Ovary (tissue), 3 donors: ENCODE results near the gene PLOD1.
"Not testable (repeated sequence)": the region's sequence is repeated elsewhere in the genome, so short reads cannot be mapped to it uniquely, and the experiment has no call there.

Source experiments
- EP300 ChIP-seq: sonication (generic); formaldehyde crosslinking; IDR thresholded peaks from one replicate; pipeline ENCODE4 v1.6.1; 2017; ENCODE audit warnings: antibody characterized with exemption
- POLR2A ChIP-seq: fragments of 450-650 bp; IDR thresholded peaks from one replicate; pipeline ENCODE4 v1.6.1; 2017; ENCODE audit warnings: antibody characterized with exemption, mild to moderate bottlenecking, moderate library complexity
- TF ChIP-seq, protein P1 (sequence below), 3 donors: fragments of 450-650 bp in 2 of 3; fragments of 200-600 bp in 1 of 3; IDR thresholded peaks; one replicate each; pipeline versions ENCODE4 v1.5.1 to v1.8.0; 2016 to 2022; ENCODE audit warnings: antibody characterized with exemption in 3 of 3, mild to moderate bottlenecking in 1 of 3
- donor health status: DM: no; HTN: no; CAD: no.

DNA sequence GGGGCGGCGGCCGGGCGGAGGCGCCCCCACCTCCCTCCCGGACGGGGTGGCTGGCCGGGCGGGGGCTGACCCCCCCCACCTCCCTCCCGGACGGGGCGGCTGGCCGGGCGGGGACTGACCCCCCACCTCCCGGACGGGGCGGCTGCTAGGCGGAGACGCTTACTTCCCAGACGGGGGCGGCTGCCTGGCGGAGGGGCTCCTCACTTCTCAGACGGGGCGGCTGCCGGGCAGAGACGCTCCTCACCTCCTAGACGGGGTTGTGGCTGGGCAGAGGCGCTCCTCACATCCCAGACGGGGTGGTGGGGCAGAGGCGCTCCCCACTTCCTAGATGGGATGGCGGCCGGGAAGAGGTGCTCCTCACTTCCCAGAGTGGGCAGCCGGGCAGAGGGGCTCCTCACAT lies 73.8 kb downstream of the PLOD1 start:
- TF ChIP-seq, protein P1, sequence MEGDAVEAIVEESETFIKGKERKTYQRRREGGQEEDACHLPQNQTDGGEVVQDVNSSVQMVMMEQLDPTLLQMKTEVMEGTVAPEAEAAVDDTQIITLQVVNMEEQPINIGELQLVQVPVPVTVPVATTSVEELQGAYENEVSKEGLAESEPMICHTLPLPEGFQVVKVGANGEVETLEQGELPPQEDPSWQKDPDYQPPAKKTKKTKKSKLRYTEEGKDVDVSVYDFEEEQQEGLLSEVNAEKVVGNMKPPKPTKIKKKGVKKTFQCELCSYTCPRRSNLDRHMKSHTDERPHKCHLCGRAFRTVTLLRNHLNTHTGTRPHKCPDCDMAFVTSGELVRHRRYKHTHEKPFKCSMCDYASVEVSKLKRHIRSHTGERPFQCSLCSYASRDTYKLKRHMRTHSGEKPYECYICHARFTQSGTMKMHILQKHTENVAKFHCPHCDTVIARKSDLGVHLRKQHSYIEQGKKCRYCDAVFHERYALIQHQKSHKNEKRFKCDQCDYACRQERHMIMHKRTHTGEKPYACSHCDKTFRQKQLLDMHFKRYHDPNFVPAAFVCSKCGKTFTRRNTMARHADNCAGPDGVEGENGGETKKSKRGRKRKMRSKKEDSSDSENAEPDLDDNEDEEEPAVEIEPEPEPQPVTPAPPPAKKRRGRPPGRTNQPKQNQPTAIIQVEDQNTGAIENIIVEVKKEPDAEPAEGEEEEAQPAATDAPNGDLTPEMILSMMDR (IDR thresholded peaks at IDR 0.05), result not testable (repeated sequence)
- not testable (repeated sequence) for TF ChIP-seq EP300, POLR2A
